SH-SY5Y (cell line): ENCODE measurements around the gene NOBOX.

Experiments
- GATA2 ChIP-seq: IDR thresholded peaks from 2 replicates; pipeline ENCODE4 v1.6.1; 2011; ENCODE audit warnings: mild to moderate bottlenecking, low read depth, low read length
- GATA3 ChIP-seq: IDR thresholded peaks from 2 replicates; pipeline ENCODE4 v1.6.1; 2011; ENCODE audit warnings: low read depth, mild to moderate bottlenecking, low read length, moderate library complexity

DNA sequence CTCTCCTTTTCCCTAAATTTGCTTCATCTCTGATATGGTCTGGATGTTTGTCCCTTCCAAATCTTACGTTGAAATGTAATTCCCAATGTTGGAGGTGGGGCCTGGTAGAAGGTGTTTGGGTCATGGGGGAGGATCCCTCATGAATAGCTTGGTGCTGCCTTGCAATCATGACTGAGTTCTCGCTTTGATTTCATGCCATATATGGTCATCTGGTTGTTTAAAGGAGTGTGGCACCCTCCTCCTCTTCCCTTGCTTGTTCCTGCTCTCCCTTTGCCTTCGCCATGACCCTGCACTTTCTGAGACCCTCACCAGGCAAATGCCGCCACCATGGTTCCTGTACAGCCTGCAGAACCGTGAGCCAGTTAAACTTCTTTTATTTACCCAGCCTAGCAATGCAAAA, 14.5 kb downstream of the NOBOX start:
- TF ChIP-seq GATA2, result no peak
- no peak for TF ChIP-seq GATA3
